GM23248 (cell line): ENCODE data around the gene JCAD. TPM values are rescaled to one million over a fixed set of nuclear protein-coding genes. Genes with fewer than 3 reads are reported as not detected.
"Not testable (repeated sequence)": the region's sequence is repeated elsewhere in the genome, so short reads cannot be mapped to it uniquely, and the experiment has no call there.

Source experiments
- DNase-seq: peaks from one replicate; pipeline ENCODE4 v3.0.0-alpha.2; 2015
- H2AFZ ChIP-seq: fragments of 200-600 bp; sonication (generic); 2 replicates; pipeline ENCODE4 v1.6.1; 2016; ENCODE audit warnings: antibody characterized with exemption
- H3F3A ChIP-seq: fragments of 200-600 bp; sonication (generic); 2 replicates; pipeline ENCODE4 v1.6.1; 2016; ENCODE audit warnings: mild to moderate bottlenecking, antibody characterized with exemption, mixed run types; ENCODE audit not compliant: insufficient read depth
- H3K27ac ChIP-seq: fragments of 200-600 bp; sonication (generic); 2 replicates; pipeline ENCODE4 v1.5.1; 2016; ENCODE audit warnings: mild to moderate bottlenecking
- H3K27me3 ChIP-seq: fragments of 200-600 bp; sonication (generic); replicated peaks from 2 replicates; pipeline ENCODE4 v1.6.1; 2016; ENCODE audit warnings: mild to moderate bottlenecking; ENCODE audit not compliant: insufficient read depth
- H3K36me3 ChIP-seq: fragments of 200-600 bp; sonication (generic); 2 replicates; pipeline ENCODE4 v1.6.1; 2016; ENCODE audit warnings: low read depth, mild to moderate bottlenecking
- H3K4me1 ChIP-seq: fragments of 200-600 bp; sonication (generic); 2 replicates; pipeline ENCODE4 v1.6.1; 2016; ENCODE audit warnings: mild to moderate bottlenecking; ENCODE audit not compliant: insufficient read depth
- H3K4me2 ChIP-seq: fragments of 200-600 bp; sonication (generic); one replicate; pipeline ENCODE4 v1.6.1; 2016; ENCODE audit warnings: mild to moderate bottlenecking; ENCODE audit not compliant: unreplicated experiment
- H3K4me3 ChIP-seq: fragments of 200-600 bp; sonication (generic); 2 replicates; pipeline ENCODE4 v1.5.1; 2016; ENCODE audit warnings: mild to moderate bottlenecking
- H3K79me2 ChIP-seq: fragments of 200-600 bp; sonication (generic); 2 replicates; pipeline ENCODE4 v1.6.1; 2016; ENCODE audit warnings: mild to moderate bottlenecking; ENCODE audit not compliant: insufficient read depth
- H3K9ac ChIP-seq: fragments of 200-600 bp; sonication (generic); 2 replicates; pipeline ENCODE4 v1.6.1; 2016; ENCODE audit warnings: mild to moderate bottlenecking
- H3K9me2 ChIP-seq: fragments of 200-600 bp; sonication (generic); 2 replicates; pipeline ENCODE4 v1.6.1; 2016; ENCODE audit warnings: mixed run types, mild to moderate bottlenecking, moderate library complexity; ENCODE audit not compliant: insufficient read depth
- H3K9me3 ChIP-seq: fragments of 200-600 bp; sonication (generic); one replicate; pipeline ENCODE4 v1.6.1; 2017; ENCODE audit warnings: low read depth
- H4K20me1 ChIP-seq: fragments of 200-600 bp; sonication (generic); 2 replicates; pipeline ENCODE4 v1.6.0; 2016; ENCODE audit not compliant: insufficient read depth
- EZH2 ChIP-seq: fragments of 200-600 bp; sonication (generic); IDR thresholded peaks from 2 replicates; pipeline ENCODE4 v1.6.1; 2018; ENCODE audit warnings: antibody characterized with exemption, mild to moderate bottlenecking; ENCODE audit not compliant: insufficient read depth, poor library complexity, severe bottlenecking
- EZH2phosphoT487 ChIP-seq: fragments of 200-600 bp; sonication (generic); IDR thresholded peaks from 2 replicates; pipeline ENCODE4 v1.6.1; 2018; ENCODE audit warnings: antibody characterized with exemption, moderate library complexity, mild to moderate bottlenecking, low read depth; ENCODE audit not compliant: insufficient read depth
- WGBS, 2 experiments: methylation state at CpG; one replicate each; pipeline ENCODE4 v1.1.6; 2015 to 2017; ENCODE audit warnings: low lambda C conversion rate in 2 of 2, low coverage in 1 of 2; ENCODE audit errors: missing lambda C conversion rate in 2 of 2; 5-methylcytosine and 5-hydroxymethylcytosine counted together
- in situ Hi-C: fragments of 300-500 bp; cut with MboI; formaldehyde crosslinking; loops from 2 replicates; pipeline ENCODE4 v1.15.0; 2020
- polyA plus RNA-seq: library from polyadenylated mRNA; unstranded; fragments of >200 nt; fragmentation: Nextera tagmentation; extraction: Ambion mirVana; gene quantifications from 2 replicates; pipeline ENCODE4 v1.2.1, GENCODE V29; 2016
- total RNA-seq: library from RNA; depleted of rRNA; stranded (reverse); fragments of >200 nt; shearing (Covaris generic); gene quantifications from 2 replicates; pipeline ENCODE4 v1.2.3, GENCODE V29; 2014

Gene JCAD
- total and polyA plus RNA-seq, 2 experiments from 2014 or later: 17.1 to 24.3 TPM

- Histone ChIP-seq H3K9me3 (no peaks in the 10 kb centered on the region), H4K20me1 (no peaks in the 10 kb centered on the region), H3K4me1 (no peaks in the 10 kb centered on the region), H3K4me2 (no peak overlapping the region), H3K79me2 (no peaks in the 10 kb centered on the region), H3K36me3 (peaks cover 3% of the 10 kb centered on the region; the same call in 1 of the 2 replicates), H3K4me3 (no peak overlapping the region), H3F3A (no peaks in the 10 kb centered on the region), H3K9me2 (no peaks in the 10 kb centered on the region), H3K27me3 (no peaks in the 10 kb centered on the region), H3K27ac (no peak overlapping the region), H3K9ac (no peak overlapping the region), H2AFZ (no peak overlapping the region)
- no peak for DNase-seq
- TF ChIP-seq EZH2 (no peak), EZH2phosphoT487 (no peak)
- 90 to 91% methylated on average over 40 to 42 of the region's 42 CpGs for WGBS, 2 experiments
- in situ Hi-C loops: no loop called here
Observed at GRCh38 chr10:30027057-30028005, 32.1 kb downstream of the JCAD start.

- Histone ChIP-seq H3K4me2 (no peak overlapping the region), H3K4me1 (no peaks in the 10 kb centered on the region), H3K27ac (no peak overlapping the region), H3K27me3 (no peaks in the 10 kb centered on the region), H3K9me3 (no peaks in the 10 kb centered on the region), H3K9me2 (no peaks in the 10 kb centered on the region), H3F3A (no peaks in the 10 kb centered on the region), H3K9ac (no peak overlapping the region), H4K20me1 (no peaks in the 10 kb centered on the region), H2AFZ (no peak overlapping the region), H3K36me3 (peaks cover 3% of the 10 kb centered on the region; the same call in 1 of the 2 replicates), H3K79me2 (no peaks in the 10 kb centered on the region), H3K4me3 (no peak overlapping the region)
- DNase-seq: no peak
- no peak for TF ChIP-seq EZH2
- no peak for TF ChIP-seq EZH2phosphoT487
- in situ Hi-C loops: no loop called here
- 95 to 96% methylated on average over 9 to 10 of the region's 10 CpGs for whole genome bisulfite sequencing, 2 experiments
Observed at GRCh38 chr10:30026578-30026977, 32.8 kb downstream of the JCAD start.

- H3K9me2 ChIP-seq: no peaks in the 10 kb centered on the region
- no peaks in the 10 kb centered on the region for H3F3A ChIP-seq
- in situ Hi-C loops: no loop called here
- H3K9me3 ChIP-seq: no peaks in the 10 kb centered on the region
- TF ChIP-seq EZH2phosphoT487: no peak
- TF ChIP-seq EZH2: no peak
- no peak overlapping the region for H3K4me2 ChIP-seq
- H3K79me2 ChIP-seq: no peaks in the 10 kb centered on the region
- WGBS, 2 experiments: 92 to 94% methylated on average over 10 of the region's 10 CpGs
- H4K20me1 ChIP-seq: no peaks in the 10 kb centered on the region
- DNase-seq: no peak
- H2AFZ ChIP-seq: no peak overlapping the region
- no peaks in the 10 kb centered on the region for H3K27me3 ChIP-seq
- peaks cover 3% of the 10 kb centered on the region; the same call in 1 of the 2 replicates for H3K36me3 ChIP-seq
- no peaks in the 10 kb centered on the region for H3K4me1 ChIP-seq
- H3K27ac ChIP-seq: no peak overlapping the region
- no peak overlapping the region for H3K4me3 ChIP-seq
- no peak overlapping the region for H3K9ac ChIP-seq
Observed at GRCh38 chr10:30026080-30026479, 33.3 kb downstream of the JCAD start.

- H4K20me1 ChIP-seq, H3K36me3 ChIP-seq, H3K9me3 ChIP-seq, in situ Hi-C loops, H3F3A ChIP-seq, H3K9ac ChIP-seq, DNase-seq, H3K4me3 ChIP-seq, H3K4me2 ChIP-seq, H3K27ac ChIP-seq, H3K9me2 ChIP-seq, H3K79me2 ChIP-seq, H2AFZ ChIP-seq, H3K4me1 ChIP-seq, H3K27me3 ChIP-seq: not testable (repeated sequence)
- WGBS, 2 experiments: 86 to 97% methylated on average over 8 of the region's 8 CpGs
Observed at GRCh38 chr10:30025428-30025827, 34.0 kb downstream of the JCAD start.
